GM21576 (cell line): Measurements from ENCODE around the gene TCHP.
"Not testable (repeated sequence)": the region's sequence is repeated elsewhere in the genome, so short reads cannot be mapped to it uniquely, and the experiment has no call there.

Experiments
- ATAC-seq: cut with Tn5 transposase; IDR thresholded peaks from one replicate; pipeline ENCODE4 v1.9.1; 2021; ENCODE audit warnings: mild to moderate bottlenecking, moderate library complexity; ENCODE audit not compliant: unreplicated experiment

The TCHP gene

DNA sequence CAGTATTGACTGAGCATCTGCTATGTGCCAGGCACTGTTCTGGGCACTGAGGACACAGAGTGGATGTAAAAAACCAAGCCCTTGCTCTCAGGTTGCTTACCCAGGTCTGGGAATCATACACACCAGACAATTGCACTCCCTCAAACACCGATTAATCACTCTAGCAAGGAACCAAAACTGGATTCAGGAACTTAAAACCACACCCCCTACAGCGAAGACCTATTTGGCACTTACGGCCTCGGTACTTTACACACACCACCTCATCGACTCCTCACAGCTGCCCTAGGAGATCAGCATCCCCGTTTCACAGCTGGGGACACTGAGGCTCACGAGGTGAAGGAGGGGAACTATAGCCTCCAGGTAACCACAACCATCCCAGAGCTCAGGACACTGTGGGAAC, 21.3 kb upstream of the TCHP start:
- no peak for ATAC-seq

DNA sequence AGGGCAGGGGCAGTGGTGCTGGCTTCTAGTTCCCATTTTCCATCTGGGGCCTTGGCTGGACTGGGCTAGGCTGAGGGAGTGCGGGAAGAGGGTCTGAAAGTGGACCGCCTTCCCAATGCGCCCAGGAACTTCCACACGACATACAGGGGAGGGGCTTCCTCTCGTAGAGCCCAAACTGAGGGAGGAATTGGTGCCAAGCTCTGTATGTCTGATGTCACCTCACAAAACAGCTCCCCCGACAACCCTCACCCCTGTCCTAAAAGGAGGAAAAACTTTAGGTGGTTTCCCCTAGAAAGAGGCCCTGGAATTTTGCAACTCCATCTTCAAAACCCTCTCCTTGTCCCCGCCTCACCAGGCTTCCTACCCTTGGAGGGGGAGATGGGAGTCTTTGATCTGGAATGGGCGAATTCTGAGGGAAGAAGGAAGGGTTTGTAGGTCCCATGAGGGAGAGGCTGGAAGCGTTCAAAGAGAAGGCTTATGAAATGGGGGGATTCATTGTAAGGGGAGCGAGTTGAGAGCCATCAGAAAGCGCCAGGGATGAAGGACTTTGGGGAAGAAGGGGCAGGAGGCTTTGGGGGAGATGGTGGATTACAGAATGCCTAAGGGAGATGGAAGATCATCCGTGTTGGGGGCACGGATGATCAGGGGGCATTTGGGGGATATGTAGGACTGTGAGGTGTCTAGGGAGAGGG, 20.6 kb upstream of the TCHP start:
- ATAC-seq: no peak

DNA sequence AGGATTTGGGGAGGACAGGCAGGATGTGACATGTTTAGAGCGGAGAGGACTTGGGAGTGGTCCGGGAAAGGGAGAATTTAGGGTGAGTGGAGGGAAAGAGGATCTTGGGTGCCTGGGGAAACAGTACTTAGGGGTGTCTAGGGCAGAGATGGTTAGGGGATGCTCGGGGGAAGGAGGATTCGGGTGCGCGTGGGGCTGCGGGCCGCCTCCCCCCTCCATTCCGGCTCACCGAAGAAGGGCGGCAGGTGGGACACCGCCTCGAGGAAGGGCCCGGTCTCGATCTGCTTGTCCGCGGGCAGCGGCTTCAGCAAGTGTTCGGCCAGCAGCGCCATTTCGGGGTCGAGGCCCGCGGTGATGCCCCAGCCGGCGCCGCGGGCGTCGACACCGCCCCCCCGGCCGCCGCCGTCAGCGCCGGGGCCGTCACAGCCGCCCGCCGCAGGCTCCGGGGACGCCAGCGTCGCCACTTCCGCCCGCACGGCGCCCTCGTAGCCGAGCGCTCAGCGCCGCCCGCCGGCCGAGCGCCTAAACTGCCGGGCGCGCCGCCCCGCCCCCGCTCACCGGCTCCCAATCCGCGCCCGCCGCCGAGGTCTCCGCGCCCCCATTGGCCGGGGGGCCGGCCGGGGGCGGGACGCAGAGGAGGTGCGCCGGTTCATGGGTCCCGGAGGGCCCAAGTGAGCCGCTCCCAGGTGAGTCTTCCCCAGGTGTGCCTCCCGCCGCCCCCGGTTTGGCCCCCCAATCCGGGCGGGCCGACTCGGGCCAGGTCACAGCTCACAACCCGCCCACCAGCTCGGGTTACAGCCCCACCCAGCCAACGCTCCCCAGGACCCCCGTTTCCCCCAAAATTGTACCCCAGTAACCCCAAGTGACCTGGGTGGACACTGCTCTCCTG, 19.8 kb upstream of the TCHP start, which contains the start of gene GLTP:
Gene GLTP (minus strand): TSS at position 499 of the 889 bp plus-strand sequence. CDS start 167 bp downstream, at position 332.
- peak; percentile 89 for ATAC-seq

DNA sequence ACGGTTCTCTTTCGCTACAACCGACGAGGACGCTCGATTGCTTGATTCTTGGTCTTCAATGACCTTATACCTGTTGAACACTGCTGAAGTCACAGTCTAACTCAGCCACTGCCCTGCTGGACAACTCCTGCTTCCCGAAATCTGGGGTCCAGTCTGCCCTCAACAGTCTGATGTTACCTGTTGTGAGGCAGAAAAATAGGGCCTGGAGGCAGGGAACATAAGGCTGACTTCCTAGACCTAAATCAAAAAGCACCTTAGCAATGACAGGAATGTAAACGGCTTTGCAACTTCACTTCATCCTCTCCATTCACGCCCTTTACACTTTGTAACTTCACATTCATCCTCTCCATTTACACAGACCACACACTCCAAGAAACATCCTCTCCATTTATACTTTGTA, 19.1 kb upstream of the TCHP start:
- ATAC-seq: no peak

DNA sequence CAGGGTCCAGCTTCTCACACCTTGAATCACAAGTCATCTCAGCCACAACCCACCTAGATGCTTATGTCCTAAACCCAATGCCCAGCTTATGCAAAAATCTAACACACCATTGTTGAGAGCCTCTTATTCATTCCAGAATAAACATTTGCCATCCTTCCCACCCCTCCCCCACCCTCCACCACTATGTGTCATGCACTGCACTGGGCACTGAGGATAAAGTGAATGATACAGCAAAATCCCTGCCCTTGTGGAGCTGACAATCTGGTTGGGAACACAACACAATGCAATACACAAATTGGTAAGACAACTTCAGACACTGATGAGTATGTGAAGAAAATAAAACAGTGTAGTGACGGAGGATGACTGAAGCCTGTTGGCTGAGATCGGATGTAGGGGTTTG, 18.3 kb upstream of the TCHP start:
- ATAC-seq: no peak

DNA sequence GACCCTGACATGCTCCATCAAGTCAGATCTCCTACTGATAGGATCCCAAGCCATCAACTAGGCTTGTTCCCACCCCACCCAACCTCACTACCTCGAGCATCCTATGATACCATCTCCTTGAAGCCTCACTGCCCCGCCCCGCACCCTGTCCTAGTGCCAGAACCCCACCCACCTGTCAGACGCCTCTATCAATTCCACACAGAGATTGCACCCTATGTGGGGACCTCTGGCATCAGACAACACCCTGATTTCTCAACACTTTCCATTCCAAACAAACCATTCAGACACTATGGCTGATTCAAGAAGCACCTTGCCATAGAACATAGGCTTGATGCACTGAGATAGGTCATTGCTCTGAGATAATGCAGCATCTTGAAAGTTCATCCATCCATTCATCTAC, 16.6 kb upstream of the TCHP start:
- no peak for ATAC-seq

DNA sequence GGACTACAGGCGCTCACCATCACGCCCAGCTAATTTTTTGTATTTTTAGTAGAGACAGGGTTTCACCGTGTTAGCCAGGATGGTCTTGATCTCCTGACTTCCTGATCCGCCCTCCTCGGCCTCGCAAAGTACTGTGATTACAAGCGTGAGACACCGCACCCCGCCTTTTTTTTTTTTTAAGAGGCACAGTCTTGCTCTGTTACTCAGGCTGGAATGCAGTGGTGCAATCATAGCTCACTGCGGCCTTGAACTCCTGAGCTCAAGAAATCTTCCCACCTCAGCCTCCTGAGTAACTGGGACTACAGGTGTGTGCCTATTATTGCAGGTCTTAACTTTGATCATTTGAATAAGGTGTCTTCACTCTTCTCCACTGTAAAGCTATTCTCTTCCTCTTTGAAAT, 14.5 kb upstream of the TCHP start:
- no peak for ATAC-seq

DNA sequence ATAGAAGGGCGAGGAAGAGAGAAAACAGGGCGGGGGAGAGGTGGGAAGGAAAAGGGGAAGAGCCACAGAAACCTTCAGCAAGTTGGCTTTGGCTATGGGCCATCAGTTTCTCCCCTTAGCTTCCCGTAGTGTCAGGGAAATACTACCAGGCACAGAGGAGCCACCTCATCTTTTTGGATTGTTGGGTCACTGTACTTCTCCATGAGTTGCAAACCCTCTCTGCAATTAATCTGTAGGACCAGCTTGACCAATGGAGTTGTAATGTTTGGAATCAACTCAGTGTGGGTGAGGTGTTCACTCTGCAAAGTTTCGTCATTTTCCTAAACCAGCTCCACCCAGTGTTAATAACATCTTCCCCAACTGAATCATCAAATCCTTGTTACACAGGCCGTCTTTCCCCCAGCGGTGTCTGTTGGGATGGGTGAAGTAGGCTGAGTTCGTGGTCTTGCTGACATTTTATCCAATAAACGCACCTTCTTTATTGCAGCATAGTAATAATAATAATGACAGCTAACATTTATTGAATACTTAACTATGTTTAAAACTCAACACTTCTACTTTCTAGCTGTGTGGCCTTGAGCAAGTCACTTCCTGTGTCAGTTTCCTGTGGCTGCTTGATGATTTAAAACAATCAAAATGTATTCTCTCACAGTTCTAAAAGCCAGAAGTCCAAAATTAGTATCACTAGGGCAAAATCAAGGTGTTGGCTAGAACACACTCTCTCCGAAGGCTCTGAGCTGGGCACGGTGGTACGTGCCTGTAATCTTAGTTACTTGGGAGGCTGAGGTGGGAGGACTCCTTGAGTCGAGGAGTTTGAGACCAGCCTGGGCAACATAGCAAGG, 11.7 kb upstream of the TCHP start:
- ATAC-seq: no peak

DNA sequence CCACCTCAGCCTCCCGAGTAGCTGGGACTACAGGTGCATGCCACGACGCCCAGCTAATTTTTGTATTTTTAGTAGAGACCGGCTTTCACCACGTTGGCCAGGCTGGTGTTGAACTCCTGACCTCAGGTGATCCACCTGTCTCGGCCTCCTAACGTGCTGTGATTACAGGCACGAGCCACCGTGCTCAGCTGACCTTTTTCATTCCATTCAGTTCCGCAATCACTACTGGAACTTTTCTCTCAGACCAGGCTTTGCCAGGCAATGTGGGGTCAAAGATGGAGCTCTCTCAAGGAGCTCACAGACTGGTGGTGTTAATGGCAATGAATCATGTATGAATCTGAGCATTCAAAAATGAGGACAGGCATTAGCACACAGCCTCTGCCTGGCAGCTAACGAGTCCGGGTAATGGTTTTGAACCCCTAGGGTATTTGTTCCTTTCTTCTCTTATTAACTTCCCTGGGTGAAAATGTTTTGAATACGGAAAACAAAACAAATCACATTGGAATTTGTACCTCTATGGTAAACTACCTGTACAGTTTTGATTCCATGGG, 9.4 kb upstream of the TCHP start:
- ATAC-seq: no peak

DNA sequence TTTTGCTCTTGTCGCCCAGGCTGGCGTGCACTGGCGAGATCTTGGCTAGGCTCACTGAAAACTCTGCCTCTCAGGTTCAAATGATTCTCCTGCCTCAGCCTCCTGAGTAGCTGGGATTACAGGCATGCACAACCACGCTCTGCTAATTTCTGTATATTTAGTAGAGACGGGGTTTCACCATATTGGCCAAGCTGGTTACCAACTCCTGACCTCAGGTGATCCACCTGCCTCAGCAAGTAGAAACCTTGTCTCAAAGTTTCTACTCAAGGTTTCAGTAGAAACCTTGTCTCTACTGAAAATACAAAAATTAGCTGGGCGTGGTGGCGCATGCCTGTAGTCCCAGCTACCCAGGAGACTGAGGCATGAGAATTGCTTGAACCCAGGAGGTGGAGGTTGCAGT, 8.3 kb upstream of the TCHP start:
- not testable (repeated sequence) for ATAC-seq

DNA sequence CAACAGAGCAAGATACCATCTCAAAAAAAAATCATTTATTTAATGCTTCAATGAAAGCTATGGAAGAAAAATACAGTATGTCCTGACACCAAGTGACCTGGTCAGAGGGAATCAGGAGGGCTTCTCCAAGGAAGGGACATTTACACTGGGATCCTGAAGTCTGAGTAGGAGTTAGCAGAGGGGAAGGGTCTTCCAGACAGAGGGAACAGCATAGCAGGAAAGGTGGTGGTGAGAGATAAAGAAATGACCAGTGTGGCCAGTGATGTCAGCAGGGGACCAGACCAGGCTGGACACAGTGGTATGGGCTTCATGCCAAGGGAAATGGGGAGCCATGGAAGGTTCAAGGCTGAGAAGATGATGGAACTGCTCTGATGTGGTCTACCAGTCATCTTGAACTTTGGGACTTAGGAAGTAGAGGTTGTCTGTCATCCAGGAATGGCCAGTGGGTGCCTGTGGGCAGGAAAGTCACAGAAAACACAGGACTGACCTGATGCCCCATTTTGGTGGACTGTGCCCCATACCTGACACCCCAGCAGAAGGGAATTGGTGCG, 7.8 kb upstream of the TCHP start:
- ATAC-seq: no peak

DNA sequence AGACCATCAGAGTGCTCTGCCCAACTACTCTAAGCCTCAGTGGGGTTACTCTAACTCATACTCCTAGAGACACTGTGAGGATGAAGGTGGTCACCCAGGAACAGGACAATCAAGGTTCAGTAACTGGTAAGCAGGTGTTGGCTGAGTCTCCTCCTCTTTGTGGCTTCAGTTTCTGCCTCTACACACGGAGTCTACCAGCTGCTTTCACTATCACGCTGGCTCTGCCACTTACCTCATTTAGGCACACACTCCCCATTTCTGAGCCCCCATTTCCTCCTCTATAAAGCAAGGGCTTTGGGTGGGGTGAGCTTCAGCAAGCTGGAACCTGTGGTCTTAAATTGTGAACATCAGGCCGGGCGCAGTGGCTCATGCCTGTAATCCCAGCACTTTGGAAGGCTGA, 7.3 kb upstream of the TCHP start:
- peak; percentile 62 for ATAC-seq

DNA sequence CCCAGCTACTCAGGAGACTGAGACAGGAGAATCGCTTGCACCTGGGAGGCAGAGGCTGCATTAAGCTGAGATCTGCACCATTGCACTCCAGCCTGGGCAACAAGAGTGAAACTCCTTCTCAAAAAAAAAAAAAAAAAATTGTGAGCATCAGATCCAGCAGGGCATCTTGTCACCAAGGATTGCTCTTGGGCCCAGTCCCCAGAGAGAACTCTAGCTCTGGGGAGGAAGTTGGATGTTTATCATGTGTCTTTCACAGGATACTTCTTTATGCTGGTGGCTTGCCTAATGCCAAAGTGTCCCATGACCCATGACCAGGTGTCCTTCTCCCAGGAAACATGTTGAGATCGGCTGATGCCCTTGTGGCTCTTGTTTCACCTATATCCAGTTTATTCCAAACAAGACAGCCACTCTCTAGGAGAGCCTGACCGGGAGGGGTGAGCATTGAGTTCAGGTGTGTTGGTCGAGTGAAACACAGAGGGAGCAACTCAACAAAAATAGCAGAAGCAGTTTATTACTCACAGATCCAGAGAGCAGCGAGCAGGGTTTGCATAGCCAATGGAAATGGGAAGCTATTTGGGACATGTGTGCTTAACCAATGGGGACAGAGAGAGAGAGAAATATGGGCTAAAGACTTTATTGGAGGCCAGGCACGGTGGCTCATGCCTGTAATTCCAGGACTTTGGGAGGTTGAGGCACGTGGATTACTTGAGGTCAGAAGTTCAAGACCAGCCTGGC, 6.6 kb upstream of the TCHP start:
- ATAC-seq: no peak

DNA sequence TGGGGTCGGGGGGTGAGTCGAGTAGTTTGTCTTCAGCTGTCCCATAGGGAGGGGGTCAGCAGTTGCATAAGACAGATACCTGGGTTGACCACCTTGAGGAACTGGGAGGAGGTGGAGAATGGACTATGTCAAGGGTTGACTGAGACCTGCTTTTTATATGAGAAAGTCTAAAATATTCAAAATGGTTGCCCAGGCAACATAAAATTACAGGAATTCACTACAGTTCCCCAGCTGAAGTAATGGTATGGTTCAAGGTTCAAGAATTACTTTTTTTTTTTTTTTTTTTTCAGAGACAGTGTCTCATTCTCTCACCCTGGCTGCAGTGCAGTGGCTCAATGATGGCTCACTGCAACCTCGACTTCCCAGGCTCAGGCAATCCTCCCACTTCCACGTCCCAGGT, 5.1 kb upstream of the TCHP start:
- no peak for ATAC-seq

DNA sequence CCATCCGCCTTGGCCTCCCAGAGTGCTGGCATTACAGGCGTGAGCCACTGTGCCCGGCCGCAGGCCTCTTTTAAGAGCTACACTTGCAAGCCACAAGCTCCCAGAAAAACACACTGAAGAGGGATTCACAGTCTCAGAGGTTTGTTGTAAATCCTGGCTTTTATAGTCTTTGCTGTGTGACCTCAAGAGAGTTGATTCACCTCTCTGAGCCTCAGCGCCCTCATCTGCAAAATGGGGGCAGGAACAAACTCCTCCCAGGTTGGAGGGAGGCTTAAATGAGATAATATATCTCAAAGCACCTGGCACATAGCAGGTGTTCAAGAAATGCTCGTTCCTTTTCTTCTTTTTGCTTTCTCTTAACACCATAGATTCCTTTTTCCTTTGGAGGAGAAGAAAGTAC, 3.9 kb upstream of the TCHP start:
- ATAC-seq: no peak

DNA sequence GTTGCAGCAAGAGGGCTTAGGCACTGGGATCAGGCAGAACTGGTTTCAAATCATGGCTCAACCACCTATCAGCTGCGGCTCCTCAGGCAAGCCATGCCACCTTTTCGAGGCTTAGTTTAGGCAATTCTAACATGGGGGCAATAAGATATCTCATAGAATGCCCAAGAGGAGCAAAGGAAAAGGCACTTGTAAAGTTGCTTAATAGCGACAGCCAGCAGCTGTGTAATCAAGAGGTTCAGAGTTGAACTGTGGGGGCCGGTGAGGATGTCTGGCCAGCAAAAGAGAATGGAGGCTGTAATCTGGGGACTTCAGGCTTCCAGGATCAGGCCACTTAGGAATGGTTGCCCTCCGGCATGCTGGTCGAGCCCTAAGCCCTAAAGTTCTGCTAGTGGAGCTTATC, 3.0 kb upstream of the TCHP start:
- no peak for ATAC-seq

DNA sequence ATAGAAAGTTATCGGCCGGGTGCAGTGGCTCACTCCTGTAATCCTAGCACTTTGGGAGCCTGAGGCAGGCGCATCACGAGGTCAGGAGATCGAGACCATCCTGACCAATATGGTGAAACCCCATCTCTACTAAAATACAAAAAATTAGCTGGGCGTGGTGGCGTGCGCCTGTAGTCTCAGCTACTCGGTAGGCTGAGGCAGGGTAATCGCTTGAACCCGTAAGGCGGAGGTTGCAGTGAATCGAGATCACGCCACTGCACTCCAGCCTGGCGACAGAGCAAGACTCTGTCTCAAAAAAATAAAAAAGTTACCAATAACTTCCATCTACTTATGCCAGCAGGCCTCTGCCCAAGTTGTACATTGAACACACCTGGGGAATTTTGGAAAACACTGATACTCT, 729 bp upstream of the TCHP start:
- not testable (repeated sequence) for ATAC-seq

DNA sequence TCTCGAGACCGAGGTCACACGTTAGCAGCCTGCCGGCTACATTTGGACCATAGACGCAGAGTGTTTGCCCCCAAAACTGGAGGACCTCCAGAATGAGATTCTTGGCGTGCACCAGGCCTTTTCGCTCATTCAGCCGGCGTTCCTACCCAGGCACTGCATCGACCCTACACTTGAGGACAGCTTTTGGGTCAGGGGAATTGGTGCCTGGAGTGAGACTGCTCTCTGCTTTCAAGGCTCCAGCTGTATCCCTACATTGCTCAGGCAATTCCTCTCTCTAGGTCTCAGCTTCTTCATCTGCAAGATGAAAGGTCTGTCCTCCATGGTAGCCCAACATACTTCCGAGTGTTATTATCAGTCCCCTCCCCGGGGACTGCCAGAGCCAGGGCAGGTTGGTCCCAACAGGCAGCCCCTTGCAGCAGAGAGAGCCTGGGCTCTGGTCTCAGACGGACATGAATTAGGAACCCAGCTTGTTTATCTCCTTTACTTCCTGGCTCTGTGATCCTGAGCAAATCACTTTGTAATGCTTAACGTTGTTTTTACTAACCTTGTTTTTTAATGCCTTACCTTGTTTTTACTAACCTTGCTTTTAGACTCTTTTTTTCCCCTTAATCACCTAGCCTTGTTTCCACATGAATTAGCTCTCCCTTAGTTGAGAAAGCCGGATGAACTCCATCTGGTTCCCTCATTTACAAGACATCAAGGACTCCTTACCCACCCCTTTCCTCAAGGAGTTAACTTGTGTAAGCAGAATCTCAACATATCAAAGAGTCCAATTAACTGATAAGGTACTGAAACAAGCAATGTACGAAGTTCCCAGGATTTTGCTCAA, 892 bp downstream of the TCHP start:
- ATAC-seq: no peak

DNA sequence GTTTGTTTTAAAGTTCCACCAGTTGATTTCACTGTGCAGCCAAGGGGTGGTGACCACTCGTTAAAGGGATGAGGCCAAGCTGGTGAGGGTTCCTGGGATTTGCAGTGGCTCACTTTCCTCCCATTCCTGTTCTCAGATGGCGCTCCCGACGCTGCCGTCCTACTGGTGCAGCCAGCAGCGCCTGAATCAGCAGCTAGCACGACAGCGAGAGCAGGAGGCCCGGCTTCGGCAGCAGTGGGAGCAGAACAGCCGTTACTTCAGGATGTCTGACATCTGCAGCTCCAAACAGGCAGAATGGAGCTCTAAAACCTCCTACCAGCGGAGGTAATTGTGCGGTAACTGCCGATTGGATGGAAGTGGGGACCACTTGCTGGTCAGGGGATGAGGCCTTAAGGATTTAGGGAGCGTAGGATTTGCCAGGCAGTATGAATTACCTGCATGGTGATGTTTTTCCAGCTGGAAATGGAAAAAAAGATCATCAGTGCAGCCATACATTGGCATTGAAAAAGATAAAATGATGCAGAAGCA, 2.9 kb downstream of the TCHP start:
- no peak for ATAC-seq
